Fibroblast of pulmonary artery (primary cell): ENCODE results near the gene TEX10.
A peak's percentile ranks its signal among the peaks of the same experiment; 100 is the strongest.

Source experiments
- DNase-seq: peaks from one replicate; pipeline ENCODE4 v3.0.0-alpha.2; 2010; ENCODE audit warnings: low read depth
- H3K4me3 ChIP-seq: replicated peaks from 2 replicates; pipeline ENCODE4 v1.5.1; 2011; ENCODE audit warnings: low read depth, mild to moderate bottlenecking, control low read depth, low read length, moderate library complexity
- TF ChIP-seq, protein P1 (sequence below): IDR thresholded peaks from 2 replicates; pipeline ENCODE4 v1.5.1; 2011; ENCODE audit warnings: mild to moderate bottlenecking, control low read depth, low read length, inconsistent platforms; ENCODE audit errors: missing control alignments

TEX10 gene

DNA sequence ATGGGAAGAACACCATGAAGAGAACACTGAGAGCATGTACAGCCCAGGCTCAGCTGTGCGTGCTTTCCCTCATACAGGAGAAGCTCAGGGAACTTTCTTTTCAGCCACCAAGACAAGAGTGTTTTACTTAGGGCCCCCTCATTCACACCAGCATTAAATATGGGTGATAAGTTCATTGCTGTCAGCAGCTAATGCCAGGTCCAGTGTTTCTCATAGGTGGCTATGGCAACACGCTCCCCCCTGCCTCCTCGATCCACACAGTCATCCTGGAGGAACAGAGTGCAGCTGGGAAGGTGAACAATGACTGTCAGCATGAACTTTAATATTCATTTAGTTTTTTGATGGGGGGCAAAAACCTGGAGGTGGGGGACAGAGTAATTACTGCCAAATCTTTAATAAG lies 54.4 kb downstream of the TEX10 start:
- TF ChIP-seq, protein P1, sequence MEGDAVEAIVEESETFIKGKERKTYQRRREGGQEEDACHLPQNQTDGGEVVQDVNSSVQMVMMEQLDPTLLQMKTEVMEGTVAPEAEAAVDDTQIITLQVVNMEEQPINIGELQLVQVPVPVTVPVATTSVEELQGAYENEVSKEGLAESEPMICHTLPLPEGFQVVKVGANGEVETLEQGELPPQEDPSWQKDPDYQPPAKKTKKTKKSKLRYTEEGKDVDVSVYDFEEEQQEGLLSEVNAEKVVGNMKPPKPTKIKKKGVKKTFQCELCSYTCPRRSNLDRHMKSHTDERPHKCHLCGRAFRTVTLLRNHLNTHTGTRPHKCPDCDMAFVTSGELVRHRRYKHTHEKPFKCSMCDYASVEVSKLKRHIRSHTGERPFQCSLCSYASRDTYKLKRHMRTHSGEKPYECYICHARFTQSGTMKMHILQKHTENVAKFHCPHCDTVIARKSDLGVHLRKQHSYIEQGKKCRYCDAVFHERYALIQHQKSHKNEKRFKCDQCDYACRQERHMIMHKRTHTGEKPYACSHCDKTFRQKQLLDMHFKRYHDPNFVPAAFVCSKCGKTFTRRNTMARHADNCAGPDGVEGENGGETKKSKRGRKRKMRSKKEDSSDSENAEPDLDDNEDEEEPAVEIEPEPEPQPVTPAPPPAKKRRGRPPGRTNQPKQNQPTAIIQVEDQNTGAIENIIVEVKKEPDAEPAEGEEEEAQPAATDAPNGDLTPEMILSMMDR = no peak
- no peak overlapping the region for H3K4me3 ChIP-seq
- no peak for DNase-seq

DNA sequence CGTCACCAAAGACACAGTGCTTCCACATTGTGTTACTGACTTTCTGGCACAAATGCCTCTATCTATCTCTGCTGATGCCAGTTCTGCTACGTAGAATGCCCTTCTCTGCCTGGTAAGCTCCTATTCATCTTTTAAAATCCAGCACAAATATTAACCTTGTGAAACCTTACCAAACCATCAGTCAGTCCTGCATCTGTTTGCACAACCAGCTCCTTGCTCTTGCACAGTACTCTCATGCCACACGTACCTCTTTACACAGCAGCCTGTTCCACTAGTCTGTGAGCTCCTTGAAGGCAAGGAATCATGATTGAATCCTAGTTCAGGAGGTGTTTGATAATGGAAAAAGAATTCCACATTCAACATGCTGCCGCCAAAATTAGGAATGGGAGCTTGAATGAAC lies 56.3 kb downstream of the TEX10 start:
- H3K4me3 ChIP-seq = no peak overlapping the region
- DNase-seq = no peak
- TF ChIP-seq, protein P1 = no peak

DNA sequence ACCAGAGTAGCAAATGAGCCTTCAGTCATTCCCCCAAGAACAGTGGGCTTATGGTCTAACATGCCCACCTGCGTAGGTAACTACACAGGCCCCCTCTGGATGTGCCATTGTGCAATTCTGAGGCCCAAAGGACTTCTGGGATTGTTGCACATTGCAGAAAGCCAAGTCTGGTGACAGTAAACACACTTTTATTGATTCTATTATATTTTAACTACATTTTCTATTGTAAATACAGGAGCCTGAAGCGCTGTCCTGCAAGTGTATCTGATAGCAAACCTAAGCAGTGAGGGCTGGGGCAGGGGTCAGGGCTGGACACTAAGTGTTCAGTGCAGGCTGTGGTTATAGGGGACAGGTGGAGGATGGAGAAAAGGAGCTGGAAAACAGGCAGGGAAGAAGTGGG lies 57.5 kb downstream of the TEX10 start:
- TF ChIP-seq, protein P1 = no peak
- no peak for DNase-seq
- H3K4me3 ChIP-seq = no peak overlapping the region

DNA sequence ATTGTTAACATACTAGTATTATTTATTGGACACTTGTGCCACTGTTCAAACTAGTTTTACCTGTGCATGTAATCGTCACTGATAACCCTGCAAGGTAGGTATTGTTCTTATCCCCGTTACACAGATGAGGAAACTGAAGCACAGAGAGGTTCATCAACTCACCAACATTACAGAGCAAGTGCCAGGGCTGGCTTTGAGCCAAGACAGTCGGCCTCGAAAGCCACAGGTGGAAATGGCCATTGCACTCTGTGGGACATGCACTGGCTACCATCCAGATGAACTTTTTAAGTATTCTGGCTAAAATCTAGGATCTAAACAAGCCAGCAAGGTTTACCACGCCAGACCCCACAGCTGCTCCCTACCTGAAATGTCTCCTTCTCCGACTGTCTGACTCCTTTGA lies 57.9 kb downstream of the TEX10 start:
- H3K4me3 ChIP-seq = no peak overlapping the region
- no peak for DNase-seq
- TF ChIP-seq, protein P1 = no peak

DNA sequence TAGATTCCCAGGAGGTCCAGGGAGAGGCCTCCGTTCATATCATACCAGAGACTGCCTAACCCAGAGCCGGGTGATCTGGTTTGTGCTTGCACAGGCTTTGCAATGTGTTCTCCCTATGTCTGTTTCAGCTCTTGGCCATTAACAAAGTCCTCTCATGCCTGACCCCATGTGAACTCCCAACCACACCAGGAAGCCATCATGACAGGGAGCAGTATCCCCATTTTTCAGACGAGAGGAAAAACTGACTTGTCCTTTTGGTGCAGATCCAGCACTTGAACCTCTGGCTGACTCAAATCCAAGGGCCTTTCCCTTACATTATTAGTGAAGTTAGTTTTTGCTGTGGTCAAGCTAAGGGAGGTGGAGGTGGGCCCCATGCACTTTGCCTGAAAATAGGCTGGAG lies 58.4 kb downstream of the TEX10 start:
- TF ChIP-seq, protein P1 = no peak
- H3K4me3 ChIP-seq = no peak overlapping the region
- peak; percentile 8 for DNase-seq

DNA sequence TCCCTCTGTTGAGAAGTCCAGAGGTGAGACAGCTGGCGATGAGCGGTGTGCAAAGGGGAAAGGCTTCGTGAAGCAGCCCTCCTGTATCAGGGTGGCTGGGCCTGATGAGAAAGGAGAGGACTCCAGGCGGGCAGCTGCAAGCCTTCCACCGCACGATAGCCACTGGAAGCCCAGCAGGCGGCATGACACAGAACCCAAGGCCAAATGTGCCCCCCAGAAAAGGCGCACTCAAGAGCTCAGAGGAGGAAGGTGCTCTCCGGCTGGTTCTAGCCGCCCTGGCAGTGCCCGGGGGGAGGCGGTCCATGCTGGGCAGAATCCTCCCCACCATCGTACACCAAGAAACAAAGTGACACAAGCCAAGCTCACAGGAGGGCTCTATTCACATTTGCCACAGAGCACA lies 60.3 kb downstream of the TEX10 start:
- DNase-seq = no peak
- no peak overlapping the region for H3K4me3 ChIP-seq
- TF ChIP-seq, protein P1 = no peak

DNA sequence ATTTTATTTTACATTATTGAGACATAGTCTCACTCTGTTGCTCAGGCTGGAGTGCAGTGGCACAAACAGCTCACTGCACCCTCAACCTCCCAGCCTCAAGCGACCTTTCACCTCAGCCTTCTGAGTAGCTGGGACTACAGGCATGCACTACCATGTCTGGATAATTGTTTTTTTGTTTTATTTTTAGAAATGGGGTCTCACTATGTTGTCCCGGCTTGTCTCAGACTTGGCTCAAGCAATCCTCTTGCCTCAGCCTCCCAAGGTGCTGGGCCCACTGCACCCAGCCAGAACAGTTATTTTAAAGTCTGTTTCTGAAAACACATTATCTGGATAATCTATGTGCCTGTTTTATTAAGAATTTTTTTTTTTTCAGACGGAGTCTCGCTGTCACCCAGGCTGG lies 62.0 kb downstream of the TEX10 start:
- DNase-seq = no peak
- TF ChIP-seq, protein P1 = no peak

More for the DNA sequence above, 62.0 kb downstream of the TEX10 start:
- H3K4me3 ChIP-seq = no peak overlapping the region
